Measurements from ENCODE around the gene SNX22. TPM values are rescaled to one million over a fixed set of nuclear protein-coding genes. Genes with fewer than 3 reads are reported as not detected.

The SNX22 gene
- total and polyA plus RNA-seq, 9 of the 15 experiments (the other 6 are each of a cell fraction or from before 2014, with no cell fraction given): 0.91 to 3.0 (median 2.0) TPM

- TF ChIP-seq ZBTB1 (CRISPR knock-in tag; IDR thresholded peaks at IDR 0.05; ENCODE audit: borderline replicate concordance, low read depth): no peak
- no peak for TF ChIP-seq KAT2B (IDR thresholded peaks at IDR 0.05; ENCODE audit: low read depth, low read length)
- peak; percentile 45 for TF ChIP-seq HNRNPLL (IDR thresholded peaks at IDR 0.05; ENCODE audit: low read depth, low read length, poor library complexity, severe bottlenecking)
- no peak for TF ChIP-seq TFAP4 (CRISPR knock-in tag; IDR thresholded peaks at IDR 0.05; ENCODE audit: borderline replicate concordance)
- no peak for TF ChIP-seq BRF2 (IDR thresholded peaks at IDR 0.05; ENCODE audit: borderline replicate concordance, insufficient read depth, insufficient read length)
- TF ChIP-seq ZNF644 (tag; IDR thresholded peaks at IDR 0.05; ENCODE audit: low read depth): 0 out of 2 replicates have a peak, but pooled peaks have one; percentile 32
- no peak for TF ChIP-seq NCOA6 (IDR thresholded peaks at IDR 0.05)
- no peak for TF ChIP-seq TRIM24 (IDR thresholded peaks at IDR 0.05)
- TF ChIP-seq CCAR2 (IDR thresholded peaks at IDR 0.05; ENCODE audit: low read depth, low read length): no peak
- no peak for TF ChIP-seq ZNF561 (CRISPR knock-in tag; conservative IDR thresholded peaks at IDR 0.05)
- no peak for TF ChIP-seq PBX2 (CRISPR knock-in tag; IDR thresholded peaks at IDR 0.05; ENCODE audit: low read depth)
- peak; percentile 94 for TF ChIP-seq PBX2 (tag; conservative IDR thresholded peaks at IDR 0.05; ENCODE audit: low read depth)
- TF ChIP-seq ZNF239 (CRISPR knock-in tag; IDR thresholded peaks at IDR 0.05): no peak
- TF ChIP-seq PHB2 (IDR thresholded peaks at IDR 0.05; ENCODE audit: low read depth): no peak
- no peak for TF ChIP-seq ETV6 (IDR thresholded peaks at IDR 0.05; ENCODE audit: borderline replicate concordance in 1 of 2, low read depth in 2 of 2, low read length in 1 of 2)
- TF ChIP-seq ETV6 (CRISPR knock-in tag; IDR thresholded peaks at IDR 0.05; ENCODE audit: borderline replicate concordance): no peak
- TF ChIP-seq ZBTB26 (CRISPR knock-in tag; IDR thresholded peaks at IDR 0.05): no peak
- TF ChIP-seq MEF2D (tag; conservative IDR thresholded peaks at IDR 0.05; ENCODE audit: low read depth): no peak
- no peak for TF ChIP-seq NBN (IDR thresholded peaks at IDR 0.05; ENCODE audit: low read depth)
- TF ChIP-seq DPF2 (IDR thresholded peaks at IDR 0.05): peak; percentile 34; the same call in 1 of the 2 replicates
- peak; percentile 35; the same call in 1 of the 2 replicates for TF ChIP-seq NFE2 (IDR thresholded peaks at IDR 0.05; ENCODE audit: low read depth)
- TF ChIP-seq MAFG (tag; conservative IDR thresholded peaks at IDR 0.05): peak; percentile 58; the same call in 1 of the 2 replicates
- no peak for TF ChIP-seq PCBP2 (IDR thresholded peaks at IDR 0.05; ENCODE audit: low read depth, low read length, poor library complexity, severe bottlenecking)
- no peak for TF ChIP-seq GATAD2A (IDR thresholded peaks at IDR 0.05)
- TF ChIP-seq KDM1A (IDR thresholded peaks at IDR 0.05): no peak
Measured at GRCh38 chr15:64105113-64105704, 46.3 kb upstream of the SNX22 start (continued).

Data from K562 (cell line).